NCI-H146 treated with DMSO at 0.1 percent for 48 hours (cell line): ENCODE measurements around the gene HRC.

Experiments used
- DNase-seq: peaks from one replicate; lab custom pipeline; 2025; ENCODE audit not compliant: unreplicated experiment; lab: John Stamatoyannopoulos, UW

HRC gene

GRCh38 chr19:49117677-49118564, 37.3 kb downstream of the HRC start:
- DNase-seq: no peak

- DNase-seq: no peak
Observed at GRCh38 chr19:49116544-49116943, 38.7 kb downstream of the HRC start.

- no peak for DNase-seq
Observed at GRCh38 chr19:49114630-49115363, 40.4 kb downstream of the HRC start.

GRCh38 chr19:49113762-49114629, 41.2 kb downstream of the HRC start, which contains the start of gene LIN7B:
TSS of gene LIN7B (plus strand) at chr19:49114370. CDS start at chr19:49114405, 35 bp downstream.
- peak; percentile 34 for DNase-seq

- no peak for DNase-seq
Observed at GRCh38 chr19:49111218-49111998, 43.8 kb downstream of the HRC start.

- no peak for DNase-seq
Observed at GRCh38 chr19:49110567-49110966, 44.6 kb downstream of the HRC start.

GRCh38 chr19:49109569-49110233, 45.5 kb downstream of the HRC start:
- no peak for DNase-seq

- no peak for DNase-seq
Observed at GRCh38 chr19:49109051-49109450, 46.1 kb downstream of the HRC start.

GRCh38 chr19:49107625-49108459, 47.4 kb downstream of the HRC start:
- DNase-seq: no peak

GRCh38 chr19:49106648-49107135, 48.5 kb downstream of the HRC start:
- DNase-seq: no peak

- no peak for DNase-seq
Observed at GRCh38 chr19:49104229-49104864, 50.8 kb downstream of the HRC start.

- DNase-seq: no peak
Observed at GRCh38 chr19:49103331-49104085, 51.7 kb downstream of the HRC start.

- no peak for DNase-seq
Observed at GRCh38 chr19:49102303-49102702, 52.9 kb downstream of the HRC start.
